Stomach smooth muscle (tissue), 2 donors: ENCODE data around the gene UNC13B.

Source experiments
- H3K27ac ChIP-seq: one replicate; pipeline ENCODE4 v1.7.0; 2013; ENCODE audit warnings: mild to moderate bottlenecking, low read length, inconsistent platforms
- H3K27me3 ChIP-seq, 2 donors: one replicate each; pipeline ENCODE4 v1.7.0; 2013; ENCODE audit warnings: low read length in 2 of 2; ENCODE audit not compliant: insufficient read depth in 2 of 2, control insufficient read depth in 1 of 2
- H3K36me3 ChIP-seq, 2 donors: one replicate each; pipeline ENCODE4 v1.7.0; 2013; ENCODE audit warnings: low read length in 2 of 2; ENCODE audit not compliant: control insufficient read depth in 2 of 2, insufficient read depth in 2 of 2
- H3K4me1 ChIP-seq: one replicate; pipeline ENCODE4 v1.7.0; 2013; ENCODE audit warnings: low read length; ENCODE audit not compliant: control insufficient read depth, insufficient read depth
- H3K4me3 ChIP-seq, 2 donors: one replicate each; pipeline ENCODE4 v1.7.0; 2013; ENCODE audit warnings: low read length in 2 of 2
- H3K9ac ChIP-seq, 2 donors: one replicate each; pipeline ENCODE4 v1.7.0; 2013; ENCODE audit warnings: low read length in 2 of 2, mild to moderate bottlenecking in 1 of 2
- H3K9me3 ChIP-seq, 2 donors: one replicate each; pipeline ENCODE4 v1.7.0; 2013; ENCODE audit warnings: low read length in 2 of 2; ENCODE audit not compliant: control insufficient read depth in 2 of 2
- donor health status: healthy.
- donor health status: Pancreatic carcinoma.

Gene UNC13B

GRCh38 chr9:35161713-35162604 is at the start of gene UNC13B:
Gene UNC13B, plus strand, starts transcription at chr9:35162009. Its CDS starts 275 bp downstream, at chr9:35162284.
- no peaks in the 10 kb centered on the region for H3K36me3 ChIP-seq
- no peaks in the 10 kb centered on the region for H3K9me3 ChIP-seq
- peak within 1 kb of the TSS; percentile 89 for H3K27ac ChIP-seq
- H3K27me3 ChIP-seq = no peaks in the 10 kb centered on the region
- H3K4me1 ChIP-seq = no peaks in the 10 kb centered on the region
- H3K4me3 ChIP-seq = peak within 1 kb of the TSS; percentile 92 to 94
- peak within 1 kb of the TSS; percentile 80 to 89 for H3K9ac ChIP-seq

GRCh38 chr9:35112257-35113020 is 49.4 kb upstream of the UNC13B start:
- Histone ChIP-seq H3K4me1 (peaks cover 61% of the 10 kb centered on the region), H3K9me3 (no peaks in the 10 kb centered on the region), H3K27ac (peak overlapping the region; percentile 82), H3K4me3 (peak overlapping the region in 1 of 2 donors; percentile 63), H3K36me3 (peaks cover 0 to 7% of the 10 kb centered on the region in 2 donors), H3K9ac (peak overlapping the region; percentile 63 to 72), H3K27me3 (no peaks in the 10 kb centered on the region)

GRCh38 chr9:35114113-35114839 is 47.5 kb upstream of the UNC13B start:
- peak overlapping the region; percentile 83 for H3K27ac ChIP-seq
- H3K36me3 ChIP-seq = no peaks in the 10 kb centered on the region
- peak overlapping the region; percentile 59 to 69 for H3K9ac ChIP-seq
- peaks cover 57% of the 10 kb centered on the region for H3K4me1 ChIP-seq
- H3K27me3 ChIP-seq = no peaks in the 10 kb centered on the region
- no peaks in the 10 kb centered on the region for H3K9me3 ChIP-seq
- peak overlapping the region; percentile 87 to 88 for H3K4me3 ChIP-seq

- H3K27ac ChIP-seq = peak overlapping the region; percentile 83
- peak overlapping the region; percentile 59 to 69 for H3K9ac ChIP-seq
- peak overlapping the region; percentile 87 to 88 for H3K4me3 ChIP-seq
- H3K4me1 ChIP-seq = peaks cover 51% of the 10 kb centered on the region
- H3K9me3 ChIP-seq = no peaks in the 10 kb centered on the region
- H3K27me3 ChIP-seq = no peaks in the 10 kb centered on the region
- H3K36me3 ChIP-seq = no peaks in the 10 kb centered on the region
These were observed 46.8 kb upstream of the UNC13B start for GRCh38 chr9:35114840-35115628.

GRCh38 chr9:35115680-35116538 is 45.9 kb upstream of the UNC13B start, which contains the start of gene ATOSB:
Gene ATOSB, minus strand, starts transcription at chr9:35115862. Its CDS starts 7,588 bp downstream, at chr9:35108274.
- Histone ChIP-seq H3K4me1 (peaks cover 42% of the 10 kb centered on the region), H3K27ac (peak within 1 kb of the TSS; percentile 83), H3K36me3 (no peaks in the 10 kb centered on the region), H3K9me3 (no peaks in the 10 kb centered on the region), H3K9ac (peak within 1 kb of the TSS; percentile 59 to 69), H3K4me3 (peak within 1 kb of the TSS; percentile 87 to 88), H3K27me3 (no peaks in the 10 kb centered on the region)

GRCh38 chr9:35116539-35116897 is 45.3 kb upstream of the UNC13B start:
- Histone ChIP-seq H3K9me3 (no peaks in the 10 kb centered on the region), H3K36me3 (no peaks in the 10 kb centered on the region), H3K4me3 (peak overlapping the region; percentile 87 to 88), H3K9ac (peak overlapping the region; percentile 47 to 59), H3K27ac (peak overlapping the region; percentile 83), H3K27me3 (no peaks in the 10 kb centered on the region), H3K4me1 (peaks cover 40% of the 10 kb centered on the region)

- Histone ChIP-seq H3K27ac (peak overlapping the region; percentile 83), H3K9ac (peak overlapping the region; percentile 47 to 64), H3K27me3 (no peaks in the 10 kb centered on the region), H3K9me3 (no peaks in the 10 kb centered on the region), H3K4me3 (peak overlapping the region; percentile 87 to 88), H3K4me1 (peaks cover 36% of the 10 kb centered on the region), H3K36me3 (no peaks in the 10 kb centered on the region)
These were observed 44.8 kb upstream of the UNC13B start for GRCh38 chr9:35116898-35117551.

GRCh38 chr9:35134920-35135319 is 26.9 kb upstream of the UNC13B start:
- H3K27me3 ChIP-seq = no peaks in the 10 kb centered on the region
- H3K9ac ChIP-seq = no peak overlapping the region
- no peaks in the 10 kb centered on the region for H3K9me3 ChIP-seq
- no peaks in the 10 kb centered on the region for H3K4me1 ChIP-seq
- no peaks in the 10 kb centered on the region for H3K36me3 ChIP-seq
- no peak overlapping the region for H3K27ac ChIP-seq
- no peak overlapping the region for H3K4me3 ChIP-seq

GRCh38 chr9:35135988-35136387 is 25.8 kb upstream of the UNC13B start:
- Histone ChIP-seq H3K9ac (no peak overlapping the region), H3K4me1 (no peaks in the 10 kb centered on the region), H3K4me3 (no peak overlapping the region), H3K27ac (no peak overlapping the region), H3K27me3 (no peaks in the 10 kb centered on the region), H3K36me3 (no peaks in the 10 kb centered on the region), H3K9me3 (no peaks in the 10 kb centered on the region)
